Activated naive CD4-positive, alpha-beta T cell treated with anti-CD3 and anti-CD28 coated beads, Interleukin-2, amount 10 ng/mL, durations not matched to agents 7 days and 5 days (primary cell): ENCODE results near the gene ZBTB16.

Source experiments
- CTCF ChIA-PET: fragments of 350-600 bp; sonication (Branson Sonifier 250); formaldehyde crosslinking; loops from one replicate; lab custom pipeline; 2021; ENCODE audit warnings: antibody characterized with exemption; lab: Charles Lee
- DNase-seq: peaks from one replicate; pipeline ENCODE4 v3.0.0-alpha.2; 2020
- H3K27ac Mint-ChIP-seq: one replicate; pipeline ENCODE4 v1.8.0; 2021; ENCODE audit warnings: mild to moderate bottlenecking, moderate library complexity, mixed read lengths
- H3K27me3 Mint-ChIP-seq: one replicate; pipeline ENCODE4 v1.8.0; 2021; ENCODE audit warnings: mild to moderate bottlenecking, mixed read lengths
- H3K36me3 Mint-ChIP-seq: one replicate; pipeline ENCODE4 v1.8.0; 2021; ENCODE audit warnings: mixed read lengths
- H3K4me1 Mint-ChIP-seq: one replicate; pipeline ENCODE4 v1.8.0; 2021; ENCODE audit warnings: mixed read lengths
- H3K4me3 Mint-ChIP-seq: one replicate; pipeline ENCODE4 v1.8.0; 2021; ENCODE audit warnings: mild to moderate bottlenecking, moderate library complexity, mixed read lengths
- H3K9me3 Mint-ChIP-seq: one replicate; pipeline ENCODE4 v1.8.0; 2021; ENCODE audit warnings: mixed read lengths

The ZBTB16 gene

GRCh38 chr11:114209343-114209742 is 149.8 kb downstream of the ZBTB16 start:
- H3K9me3 Mint-ChIP-seq: no peaks in the 10 kb centered on the region
- no peak for DNase-seq
- H3K27ac Mint-ChIP-seq: no peak overlapping the region
- CTCF ChIA-PET: interaction anchor here (1.0 kb wide), 1 partner anchor 13 kb away, joined by 3 read pairs; no protein-coding TSS in a partner anchor
- H3K4me1 Mint-ChIP-seq: peaks cover 53% of the 10 kb centered on the region
- peaks cover 4% of the 10 kb centered on the region for H3K36me3 Mint-ChIP-seq
- peaks cover 35% of the 10 kb centered on the region for H3K27me3 Mint-ChIP-seq
- no peak overlapping the region for H3K4me3 Mint-ChIP-seq

- H3K36me3 Mint-ChIP-seq: peaks cover 4% of the 10 kb centered on the region
Observed at GRCh38 chr11:114209904-114210303, 150.4 kb downstream of the ZBTB16 start.

GRCh38 chr11:114211444-114212121 is 152.1 kb downstream of the ZBTB16 start:
- no peak for DNase-seq
- H3K4me1 Mint-ChIP-seq: peaks cover 66% of the 10 kb centered on the region
- H3K27ac Mint-ChIP-seq: no peak overlapping the region
- no peak overlapping the region for H3K4me3 Mint-ChIP-seq
- peaks cover 4% of the 10 kb centered on the region for H3K36me3 Mint-ChIP-seq
- H3K9me3 Mint-ChIP-seq: no peaks in the 10 kb centered on the region
- CTCF ChIA-PET: no interaction called here
- H3K27me3 Mint-ChIP-seq: peaks cover 27% of the 10 kb centered on the region

More at GRCh38 chr11:114209904-114210303, 150.4 kb downstream of the ZBTB16 start:
- peaks cover 53% of the 10 kb centered on the region for H3K4me1 Mint-ChIP-seq
- no peaks in the 10 kb centered on the region for H3K9me3 Mint-ChIP-seq
- no peak for DNase-seq
- H3K27me3 Mint-ChIP-seq: peaks cover 32% of the 10 kb centered on the region
- no peak overlapping the region for H3K27ac Mint-ChIP-seq
- no peak overlapping the region for H3K4me3 Mint-ChIP-seq
- CTCF ChIA-PET: interaction anchor here (1.0 kb wide), 1 partner anchor 13 kb away, joined by 3 read pairs; no protein-coding TSS in a partner anchor

GRCh38 chr11:114213622-114214021 is 154.1 kb downstream of the ZBTB16 start:
- H3K9me3 Mint-ChIP-seq: no peaks in the 10 kb centered on the region
- H3K4me1 Mint-ChIP-seq: peaks cover 65% of the 10 kb centered on the region
- peaks cover 34% of the 10 kb centered on the region for H3K27me3 Mint-ChIP-seq
- no peak overlapping the region for H3K4me3 Mint-ChIP-seq
- no peak overlapping the region for H3K27ac Mint-ChIP-seq
- CTCF ChIA-PET: interaction anchor here (1.3 kb wide), 1 partner anchor 47 kb away, joined by 3 read pairs; no protein-coding TSS in a partner anchor
- H3K36me3 Mint-ChIP-seq: no peaks in the 10 kb centered on the region
- no peak for DNase-seq

GRCh38 chr11:114215428-114215827 is 155.9 kb downstream of the ZBTB16 start:
- H3K4me3 Mint-ChIP-seq: no peak overlapping the region
- H3K27ac Mint-ChIP-seq: peak overlapping the region; percentile 33
- H3K36me3 Mint-ChIP-seq: no peaks in the 10 kb centered on the region
- DNase-seq: no peak
- H3K4me1 Mint-ChIP-seq: peaks cover 49% of the 10 kb centered on the region
- peaks cover 29% of the 10 kb centered on the region for H3K27me3 Mint-ChIP-seq
- CTCF ChIA-PET: interaction anchor here (0.8 to 1.0 kb wide), 3 partner anchors 9 to 46 kb away, joined by 3 read pairs; no protein-coding TSS in a partner anchor
- no peaks in the 10 kb centered on the region for H3K9me3 Mint-ChIP-seq

- H3K27ac Mint-ChIP-seq: peak overlapping the region; percentile 42
- no peak overlapping the region for H3K4me3 Mint-ChIP-seq
- no peaks in the 10 kb centered on the region for H3K36me3 Mint-ChIP-seq
- CTCF ChIA-PET: interaction anchor here (0.8 to 1.0 kb wide), 3 partner anchors 10 to 46 kb away, joined by 3 read pairs; no protein-coding TSS in a partner anchor
- DNase-seq: no peak
- H3K4me1 Mint-ChIP-seq: peaks cover 44% of the 10 kb centered on the region
- H3K27me3 Mint-ChIP-seq: peaks cover 29% of the 10 kb centered on the region
- H3K9me3 Mint-ChIP-seq: no peaks in the 10 kb centered on the region
Observed at GRCh38 chr11:114215871-114216795, 156.6 kb downstream of the ZBTB16 start.

GRCh38 chr11:114216796-114217180 is 157.3 kb downstream of the ZBTB16 start:
- CTCF ChIA-PET: interaction anchor here (0.6 to 1.2 kb wide), 3 partner anchors 24 to 87 kb away, joined by 3 to 5 read pairs (median 3); no protein-coding TSS in a partner anchor
- no peak for DNase-seq
- no peak overlapping the region for H3K4me3 Mint-ChIP-seq
- no peaks in the 10 kb centered on the region for H3K9me3 Mint-ChIP-seq
- H3K36me3 Mint-ChIP-seq: no peaks in the 10 kb centered on the region
- peaks cover 30% of the 10 kb centered on the region for H3K27me3 Mint-ChIP-seq
- H3K4me1 Mint-ChIP-seq: peaks cover 40% of the 10 kb centered on the region
- H3K27ac Mint-ChIP-seq: peak overlapping the region; percentile 21

GRCh38 chr11:114218508-114218907 is 159.0 kb downstream of the ZBTB16 start:
- H3K27ac Mint-ChIP-seq: no peak overlapping the region
- H3K4me1 Mint-ChIP-seq: peaks cover 40% of the 10 kb centered on the region
- H3K27me3 Mint-ChIP-seq: peaks cover 29% of the 10 kb centered on the region
- CTCF ChIA-PET: no interaction called here
- no peak overlapping the region for H3K4me3 Mint-ChIP-seq
- no peak for DNase-seq
- H3K36me3 Mint-ChIP-seq: no peaks in the 10 kb centered on the region
- no peaks in the 10 kb centered on the region for H3K9me3 Mint-ChIP-seq

- Mint-ChIP-seq H3K36me3 (no peaks in the 10 kb centered on the region), H3K4me3 (no peak overlapping the region), H3K27ac (no peak overlapping the region), H3K9me3 (no peaks in the 10 kb centered on the region), H3K27me3 (peaks cover 31% of the 10 kb centered on the region), H3K4me1 (peaks cover 36% of the 10 kb centered on the region)
- DNase-seq: no peak
- CTCF ChIA-PET: interaction anchor here (1.1 to 1.7 kb wide), 2 partner anchors 10 to 14 kb away, joined by 3 to 6 read pairs; no protein-coding TSS in a partner anchor
Observed at GRCh38 chr11:114219559-114220349, 160.2 kb downstream of the ZBTB16 start.

GRCh38 chr11:114221037-114221436 is 161.5 kb downstream of the ZBTB16 start:
- H3K27me3 Mint-ChIP-seq: peaks cover 39% of the 10 kb centered on the region
- H3K27ac Mint-ChIP-seq: no peak overlapping the region
- no peak for DNase-seq
- H3K36me3 Mint-ChIP-seq: no peaks in the 10 kb centered on the region
- H3K4me1 Mint-ChIP-seq: peaks cover 32% of the 10 kb centered on the region
- no peak overlapping the region for H3K4me3 Mint-ChIP-seq
- CTCF ChIA-PET: interaction anchor here (1.1 kb wide), 1 partner anchor 13 kb away, joined by 3 read pairs; no protein-coding TSS in a partner anchor
- H3K9me3 Mint-ChIP-seq: no peaks in the 10 kb centered on the region

GRCh38 chr11:114225661-114226060 is 166.2 kb downstream of the ZBTB16 start:
- no peak overlapping the region for H3K27ac Mint-ChIP-seq
- no peaks in the 10 kb centered on the region for H3K36me3 Mint-ChIP-seq
- H3K4me3 Mint-ChIP-seq: no peak overlapping the region
- peaks cover 18% of the 10 kb centered on the region for H3K4me1 Mint-ChIP-seq
- CTCF ChIA-PET: interaction anchor here (1.1 kb wide), 1 partner anchor 35 kb away, joined by 4 read pairs; no protein-coding TSS in a partner anchor
- H3K27me3 Mint-ChIP-seq: peaks cover 43% of the 10 kb centered on the region
- DNase-seq: no peak
- H3K9me3 Mint-ChIP-seq: no peaks in the 10 kb centered on the region

GRCh38 chr11:114226356-114226755 is 166.8 kb downstream of the ZBTB16 start:
- CTCF ChIA-PET: interaction anchor here (1.1 kb wide), 1 partner anchor 34 kb away, joined by 4 read pairs; no protein-coding TSS in a partner anchor
- H3K4me1 Mint-ChIP-seq: peaks cover 18% of the 10 kb centered on the region

More at GRCh38 chr11:114226356-114226755, 166.8 kb downstream of the ZBTB16 start:
- no peak overlapping the region for H3K27ac Mint-ChIP-seq
- peaks cover 49% of the 10 kb centered on the region for H3K27me3 Mint-ChIP-seq
- no peak for DNase-seq
- no peaks in the 10 kb centered on the region for H3K9me3 Mint-ChIP-seq
- no peak overlapping the region for H3K4me3 Mint-ChIP-seq
- H3K36me3 Mint-ChIP-seq: no peaks in the 10 kb centered on the region
